Activated CD4-positive, CD25-positive, alpha-beta regulatory T cell treated with anti-CD3 and anti-CD28 coated beads, Interleukin-2, amount 50 U/mL, for 72 hours (primary cell): Measurements from ENCODE around the gene NDUFB5.

Source experiments
- DNase-seq: peaks from one replicate; pipeline ENCODE4 v3.0.0; 2021

NDUFB5 gene

GRCh38 chr3:179604321-179605078 is at the start of gene NDUFB5, which contains the start of gene MRPL47:
Gene NDUFB5 (plus strand): TSS chr3:179604794. CDS start chr3:179604816, 22 bp downstream.
Gene MRPL47 (minus strand): TSS chr3:179604638. CDS start chr3:179604624, 14 bp downstream.
- peak; percentile 87 for DNase-seq

- DNase-seq, result no peak
These were observed 45.7 kb upstream of the NDUFB5 start for GRCh38 chr3:179558742-179559364.

GRCh38 chr3:179560791-179561190 is 43.8 kb upstream of the NDUFB5 start:
- DNase-seq, result no peak

DNA sequence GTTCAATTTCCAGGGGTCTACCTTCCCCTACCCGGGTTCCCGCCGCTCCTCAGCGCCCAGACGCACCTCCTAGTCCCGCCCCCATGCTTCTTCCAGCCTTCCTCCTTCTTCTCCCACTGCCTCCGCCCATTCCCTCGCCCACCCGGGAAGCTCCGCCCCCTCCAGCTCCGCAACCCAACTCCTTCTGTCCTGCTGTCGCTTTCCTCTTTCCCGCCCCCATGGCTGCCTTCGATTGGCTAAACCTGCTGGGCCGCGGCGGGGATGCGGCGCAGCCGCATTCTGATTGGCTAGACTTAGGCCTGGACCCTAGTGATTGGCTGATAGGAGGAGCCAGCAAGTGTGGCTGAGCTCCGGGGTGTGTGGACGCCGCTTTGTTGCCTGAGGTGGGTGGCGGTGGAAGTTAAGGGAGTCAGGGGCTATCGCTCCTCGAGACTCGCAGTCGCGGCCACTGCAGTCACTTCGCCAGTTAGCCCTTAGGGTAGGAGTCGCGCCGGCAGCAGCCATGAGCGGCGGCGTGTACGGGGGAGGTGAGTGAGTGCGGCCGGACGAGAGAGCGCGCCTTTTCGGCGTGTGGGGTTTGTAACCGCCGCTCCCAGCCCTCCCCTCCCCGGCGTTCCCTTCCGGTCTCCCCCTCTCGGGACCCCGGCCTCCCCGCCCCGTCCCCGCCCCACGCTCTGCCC is 41.9 kb upstream of the NDUFB5 start, which contains the start of gene ACTL6A:
TSS of gene ACTL6A (plus strand) at position 336 of the 680 bp plus-strand sequence. CDS start at position 503, 167 bp downstream.
- DNase-seq, result peak; percentile 95

GRCh38 chr3:179563271-179563783 is 41.3 kb upstream of the NDUFB5 start:
- DNase-seq, result peak; percentile 65

DNA sequence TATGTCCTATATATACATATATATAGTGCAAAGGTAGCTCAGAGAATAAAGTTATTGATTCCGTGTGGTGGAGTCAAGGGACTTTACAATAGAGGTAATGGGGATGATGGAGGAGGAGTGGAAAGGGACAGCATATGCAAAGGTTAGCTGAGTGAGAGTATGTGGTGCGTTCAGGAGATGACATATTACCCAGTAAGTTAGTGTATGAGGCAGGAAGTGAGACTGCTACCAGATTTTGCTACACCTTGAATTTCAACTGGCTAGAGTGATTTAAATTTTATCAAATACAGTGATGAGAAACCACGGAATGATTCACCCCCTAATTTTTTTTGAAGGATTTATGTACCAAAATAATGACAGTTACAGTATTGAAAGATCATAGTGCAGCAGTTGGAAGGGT is 39.1 kb upstream of the NDUFB5 start:
- no peak for DNase-seq

DNA sequence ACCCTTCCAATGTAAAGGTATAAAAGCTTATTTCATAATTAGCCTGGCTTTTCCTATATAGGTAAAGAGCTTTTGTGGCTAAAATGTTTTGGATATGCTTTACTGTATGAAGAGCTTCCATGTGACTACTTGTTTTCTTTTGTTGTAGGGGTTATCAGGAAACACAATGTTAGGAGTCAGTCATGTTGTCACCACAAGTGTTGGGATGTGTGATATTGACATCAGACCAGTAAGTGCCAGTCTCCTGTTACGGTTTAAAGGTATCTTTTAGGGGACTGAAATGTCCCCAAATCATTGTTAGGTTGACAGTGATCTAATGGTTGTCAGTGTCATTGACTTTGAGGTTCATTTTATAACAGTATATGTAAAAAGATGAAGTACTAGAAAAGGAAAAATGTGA is 23.6 kb upstream of the NDUFB5 start:
- DNase-seq, result no peak

DNA sequence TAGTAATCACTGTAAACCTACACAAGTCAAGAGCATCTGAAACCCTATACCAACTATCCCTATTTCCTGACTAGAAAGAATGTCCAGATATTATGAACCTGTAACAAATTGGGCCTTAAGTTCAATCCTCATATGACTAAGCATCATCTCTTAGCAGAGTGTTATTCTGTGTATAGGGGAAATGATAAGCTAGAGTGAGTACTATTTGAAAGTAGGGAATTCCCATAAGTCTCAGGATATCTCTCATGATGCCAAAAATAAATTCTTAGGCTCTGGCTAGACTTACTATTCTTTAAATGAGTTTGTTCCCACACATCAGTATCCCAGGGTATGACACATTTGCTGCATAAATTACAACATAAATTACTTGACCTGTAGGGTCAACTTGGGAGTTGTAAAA is 15.5 kb upstream of the NDUFB5 start:
- DNase-seq, result no peak

- no peak for DNase-seq
These were observed 13.9 kb upstream of the NDUFB5 start for GRCh38 chr3:179590669-179591068.

DNA sequence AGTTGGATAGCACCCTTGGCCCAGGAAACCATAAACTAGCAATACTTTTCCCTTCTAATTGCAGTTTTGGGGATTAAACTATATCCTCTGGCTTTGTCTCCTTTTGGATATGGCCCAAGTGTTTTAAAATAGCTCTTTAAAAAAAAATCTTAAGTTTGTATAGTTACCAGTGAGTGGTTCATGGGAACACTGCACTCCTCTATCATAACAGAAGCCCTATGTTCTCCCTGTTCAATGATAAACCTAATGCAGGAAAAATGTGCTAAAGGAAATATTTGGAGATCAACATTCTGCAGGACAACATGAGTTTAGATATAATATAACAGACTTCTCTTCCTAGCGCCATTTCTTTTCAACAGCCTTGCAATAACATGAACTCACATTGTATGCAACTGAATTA is 13.3 kb upstream of the NDUFB5 start:
- no peak for DNase-seq

DNA sequence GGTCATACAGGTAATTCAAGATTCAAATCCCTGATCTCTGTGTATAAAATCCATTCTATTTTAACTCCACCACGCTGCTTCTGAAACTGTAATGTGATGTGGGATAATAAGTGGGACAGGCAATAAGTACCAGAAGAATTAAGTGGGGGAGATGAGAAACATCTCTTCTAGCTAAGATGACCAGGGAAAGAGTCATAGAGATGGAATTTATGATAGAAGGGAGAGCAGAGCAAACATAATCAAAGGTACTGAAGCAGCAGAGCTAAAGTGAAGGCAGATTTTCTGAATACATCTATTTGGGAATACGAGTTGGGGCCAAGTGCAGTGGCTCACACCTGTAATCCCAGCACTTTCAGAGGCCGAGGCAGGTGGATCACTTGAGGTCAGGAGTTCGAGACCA is 5.1 kb upstream of the NDUFB5 start:
- DNase-seq, result no peak

- DNase-seq, result no peak
These were observed 1.3 kb upstream of the NDUFB5 start for GRCh38 chr3:179603321-179603720.

DNA sequence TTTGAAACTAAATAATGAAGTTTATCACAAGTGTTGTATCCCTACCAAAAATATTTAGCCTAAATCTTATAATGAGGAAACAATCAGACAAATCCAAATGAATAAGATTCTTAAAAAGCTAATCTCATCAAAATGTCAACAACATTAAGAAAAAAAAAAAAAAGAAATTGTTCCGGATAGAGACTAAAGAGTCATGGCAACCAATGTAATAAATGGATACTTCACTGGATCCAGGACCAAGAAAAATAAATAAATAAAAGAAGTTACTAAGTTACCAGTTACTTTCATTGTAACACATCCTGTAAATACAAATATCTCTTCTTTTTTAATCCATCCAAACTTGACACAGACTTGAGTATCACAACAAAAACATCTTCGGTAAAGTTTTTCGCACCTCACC is 763 bp upstream of the NDUFB5 start:
- no peak for DNase-seq

GRCh38 chr3:179606534-179607085 is 2.0 kb downstream of the NDUFB5 start:
- no peak for DNase-seq

DNA sequence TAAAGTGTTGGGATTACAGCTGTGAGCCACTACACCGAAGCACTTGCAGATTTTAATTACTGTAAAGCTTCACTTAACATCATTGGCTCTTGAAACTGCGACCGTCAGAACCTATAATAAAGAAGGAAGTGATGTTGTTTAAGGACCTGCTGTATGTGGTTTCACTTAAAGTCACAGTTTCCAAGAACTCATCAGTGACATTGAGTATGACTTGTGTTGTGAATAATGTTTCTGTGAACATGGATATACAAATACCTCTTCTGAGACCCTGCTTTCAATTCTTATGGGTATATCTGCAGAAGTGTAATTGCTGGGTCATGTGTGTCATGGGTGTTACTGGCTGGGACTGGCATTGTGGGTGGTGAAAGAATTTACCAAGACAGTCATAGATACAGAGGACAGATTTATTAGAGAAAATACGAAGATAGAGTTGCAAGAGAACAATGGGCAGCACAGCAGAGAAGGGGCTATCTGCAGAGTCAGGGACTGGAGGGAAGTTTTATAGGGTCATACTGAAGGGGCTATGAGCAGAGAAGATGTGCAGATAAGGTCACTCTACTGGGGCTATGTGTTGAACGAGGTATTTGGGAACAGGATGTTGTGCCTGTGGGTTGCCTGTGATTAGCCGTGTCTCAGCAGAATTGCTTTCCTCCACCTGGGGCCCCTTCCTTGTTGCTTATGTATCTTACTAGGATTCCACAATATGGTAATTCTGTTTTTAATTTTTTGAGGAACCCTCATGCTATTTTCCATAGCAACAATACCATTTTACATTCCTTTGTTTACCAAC is 4.5 kb downstream of the NDUFB5 start:
- DNase-seq, result no peak

- no peak for DNase-seq
These were observed 5.5 kb downstream of the NDUFB5 start for GRCh38 chr3:179610066-179610465.

- DNase-seq, result no peak
These were observed 9.2 kb downstream of the NDUFB5 start for GRCh38 chr3:179613807-179614206.

- DNase-seq, result no peak
These were observed 11.0 kb downstream of the NDUFB5 start for GRCh38 chr3:179615458-179616173.

- DNase-seq, result no peak
These were observed 17.4 kb downstream of the NDUFB5 start for GRCh38 chr3:179622023-179622422.

DNA sequence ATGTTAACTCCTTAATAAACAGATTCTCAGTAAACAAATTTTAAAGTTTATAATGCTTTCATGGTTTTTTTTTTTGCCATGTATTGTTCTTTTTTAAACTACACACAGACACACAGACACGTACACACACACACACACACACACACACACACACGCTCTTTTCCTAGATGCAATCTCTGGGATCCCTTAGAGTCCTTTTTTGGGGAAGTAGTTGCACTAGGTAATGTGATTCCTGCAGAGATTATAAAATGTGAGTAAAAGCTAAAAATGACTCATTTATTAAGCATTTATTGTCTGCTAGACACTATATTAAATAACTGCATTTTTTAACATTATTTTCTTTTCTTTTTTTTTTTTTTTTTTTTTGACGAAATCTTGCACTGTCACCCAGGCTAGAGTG is 19.9 kb downstream of the NDUFB5 start:
- DNase-seq, result no peak

GRCh38 chr3:179630753-179631451 is 26.3 kb downstream of the NDUFB5 start:
- DNase-seq, result no peak
